CD4-positive, CD25-positive, alpha-beta regulatory T cell (primary cell): Measurements from ENCODE around the gene VTCN1. TPM values are rescaled to one million over a fixed set of nuclear protein-coding genes. Genes with fewer than 3 reads are reported as not detected.
"Not testable (repeated sequence)": the region's sequence is repeated elsewhere in the genome, so short reads cannot be mapped to it uniquely, and the experiment has no call there.

Experiments
- ATAC-seq, 2 donors: fragments of 150-1000 bp; cut with Tn5 transposase; one replicate each; pipeline ENCODE4 v1.10.0; 2021; ENCODE audit warnings: low read depth in 2 of 2, moderate number of reproducible peaks in 2 of 2, moderate library complexity in 1 of 2
- DNase-seq, 3 donors: peaks; one replicate each; pipeline versions ENCODE4 v3.0.0 to v3.0.0-alpha.2; 2012 to 2022; ENCODE audit warnings: mixed read lengths in 1 of 3
- H3K27ac ChIP-seq: one replicate; pipeline ENCODE4 v1.7.0; 2013; ENCODE audit warnings: mild to moderate bottlenecking, low read length; ENCODE audit not compliant: insufficient read depth, poor library complexity, severe bottlenecking
- H3K27me3 ChIP-seq: one replicate; pipeline ENCODE4 v1.7.0; 2013; ENCODE audit warnings: low read length; ENCODE audit not compliant: control insufficient read depth, insufficient read depth
- H3K36me3 ChIP-seq: one replicate; pipeline ENCODE4 v1.7.0; 2013; ENCODE audit warnings: mild to moderate bottlenecking, low read length, moderate library complexity; ENCODE audit not compliant: control insufficient read depth, insufficient read depth
- H3K4me1 ChIP-seq: 2 replicates; pipeline ENCODE4 v1.7.0; 2013; ENCODE audit warnings: mild to moderate bottlenecking, low read length; ENCODE audit not compliant: insufficient read depth, control insufficient read depth, poor library complexity, severe bottlenecking
- H3K4me3 ChIP-seq: one replicate; pipeline ENCODE4 v1.7.0; 2013; ENCODE audit warnings: low read depth, mild to moderate bottlenecking, low read length, moderate library complexity
- H3K9me3 ChIP-seq, 2 experiments: 1 replicate in 1 of 2; 2 replicates in 1 of 2; pipeline ENCODE4 v1.7.0; 2013; ENCODE audit warnings: low read length in 2 of 2, mild to moderate bottlenecking in 1 of 2, moderate library complexity in 1 of 2; ENCODE audit not compliant: control insufficient read depth in 2 of 2
- H3K27ac Mint-ChIP-seq, 3 donors: one replicate each; pipeline ENCODE4 v1.8.0; 2020 to 2022; ENCODE audit warnings: mild to moderate bottlenecking in 3 of 3, mixed read lengths in 3 of 3, moderate library complexity in 2 of 3
- H3K27me3 Mint-ChIP-seq: one replicate; pipeline ENCODE4 v1.8.0; 2022; ENCODE audit warnings: mild to moderate bottlenecking, mixed read lengths
- H3K36me3 Mint-ChIP-seq: one replicate; pipeline ENCODE4 v1.8.0; 2020; ENCODE audit warnings: mixed read lengths
- H3K4me1 Mint-ChIP-seq, 4 donors: one replicate each; pipeline ENCODE4 v1.8.0; 2020 to 2022; ENCODE audit warnings: mixed read lengths in 4 of 4, mild to moderate bottlenecking in 1 of 4
- H3K4me3 Mint-ChIP-seq, 4 donors: one replicate each; pipeline ENCODE4 v1.8.0; 2020 to 2022; ENCODE audit warnings: mild to moderate bottlenecking in 4 of 4, mixed read lengths in 4 of 4, moderate library complexity in 3 of 4
- H3K9me3 Mint-ChIP-seq, 7 donors: one replicate each; pipeline ENCODE4 v1.8.0; 2020 to 2022; ENCODE audit warnings: mixed read lengths in 7 of 7, mild to moderate bottlenecking in 3 of 7, moderate library complexity in 2 of 7
- polyA plus RNA-seq, 4 donors: library from polyadenylated mRNA; unstranded; fragments of 300-500 nt; fragmentation: Illumina TruSeq; gene quantifications; one replicate each; pipeline ENCODE4 v1.2.3, GENCODE V29; 2021
- total RNA-seq: library from RNA; stranded (reverse); gene quantifications from one replicate; pipeline ENCODE4 v1.2.3, GENCODE V29; 2022

The VTCN1 gene
- total RNA-seq (not detected), polyA plus RNA-seq (not detected)

- Mint-ChIP-seq H3K4me1 (no peaks in the 10 kb centered on the region), H3K36me3 (no peaks in the 10 kb centered on the region), H3K9me3 (peaks cover 0 to 2% (median 0%) of the 10 kb centered on the region in 7 donors), H3K27me3 (peaks cover 13% of the 10 kb centered on the region), H3K27ac (no peak within 1 kb of the TSS), H3K4me3 (no peak within 1 kb of the TSS)
- Histone ChIP-seq H3K4me1 (no peaks in the 10 kb centered on the region), H3K36me3 (no peaks in the 10 kb centered on the region), H3K27me3 (peaks cover 2% of the 10 kb centered on the region), H3K27ac (no peak within 1 kb of the TSS), H3K4me3 (no peak within 1 kb of the TSS), H3K9me3 (no peaks in the 10 kb centered on the region)
- ATAC-seq: no peak
- no peak for DNase-seq
These were observed at the start of gene VTCN1 for GRCh38 chr1:117210831-117211261. VTCN1 (minus strand) TSS chr1:117210927; CDS start chr1:117210855, 72 bp downstream.

GRCh38 chr1:117258791-117259190 is 48.1 kb upstream of the VTCN1 start:
- Histone ChIP-seq H3K4me3 (no peak overlapping the region), H3K4me1 (no peaks in the 10 kb centered on the region), H3K36me3 (no peaks in the 10 kb centered on the region), H3K27ac (no peak overlapping the region), H3K9me3 (peaks cover 0 to 4% of the 10 kb centered on the region in 2 experiments), H3K27me3 (peaks cover 5% of the 10 kb centered on the region)
- Mint-ChIP-seq H3K27ac (no peak overlapping the region), H3K4me3 (no peak overlapping the region), H3K36me3 (no peaks in the 10 kb centered on the region), H3K27me3 (peaks cover 14% of the 10 kb centered on the region), H3K9me3 (peaks cover 0 to 11% (median 4%) of the 10 kb centered on the region in 7 donors), H3K4me1 (no peaks in the 10 kb centered on the region)
- no peak for DNase-seq
- ATAC-seq: no peak

- not testable (repeated sequence) for DNase-seq, H3K36me3 ChIP-seq, H3K27ac Mint-ChIP-seq, H3K4me1 ChIP-seq, H3K4me1 Mint-ChIP-seq, H3K9me3 ChIP-seq, H3K36me3 Mint-ChIP-seq, ATAC-seq, H3K4me3 ChIP-seq, H3K27me3 ChIP-seq, H3K27ac ChIP-seq, H3K4me3 Mint-ChIP-seq
- Mint-ChIP-seq H3K27me3 (peaks cover 14% of the 10 kb centered on the region), H3K9me3 (peaks cover 0 to 11% (median 4%) of the 10 kb centered on the region in 7 donors)
These were observed 47.3 kb upstream of the VTCN1 start for GRCh38 chr1:117258075-117258474.

GRCh38 chr1:117257291-117257690 is 46.6 kb upstream of the VTCN1 start:
- H3K4me1 ChIP-seq: no peaks in the 10 kb centered on the region
- Mint-ChIP-seq H3K9me3 (peaks cover 0 to 11% (median 4%) of the 10 kb centered on the region in 7 donors), H3K27ac (no peak overlapping the region), H3K4me3 (no peak overlapping the region), H3K36me3 (no peaks in the 10 kb centered on the region), H3K27me3 (peaks cover 11% of the 10 kb centered on the region), H3K4me1 (no peaks in the 10 kb centered on the region)
- H3K27ac ChIP-seq: no peak overlapping the region
- peaks cover 3% of the 10 kb centered on the region for H3K27me3 ChIP-seq
- no peak overlapping the region for H3K4me3 ChIP-seq
- ATAC-seq (no peak), DNase-seq (no peak)
- H3K9me3 ChIP-seq: peaks cover 0 to 4% of the 10 kb centered on the region in 2 experiments
- H3K36me3 ChIP-seq: no peaks in the 10 kb centered on the region

- DNase-seq (no peak), ATAC-seq (no peak)
- no peak overlapping the region for H3K4me3 Mint-ChIP-seq
- H3K36me3 Mint-ChIP-seq: no peaks in the 10 kb centered on the region
- peaks cover 0 to 1% (median 0%) of the 10 kb centered on the region in 7 donors for H3K9me3 Mint-ChIP-seq
- peaks cover 19% of the 10 kb centered on the region for H3K27me3 Mint-ChIP-seq
- Histone ChIP-seq H3K4me1 (no peaks in the 10 kb centered on the region), H3K36me3 (no peaks in the 10 kb centered on the region), H3K4me3 (no peak overlapping the region), H3K27me3 (peaks cover 5% of the 10 kb centered on the region), H3K9me3 (no peaks in the 10 kb centered on the region), H3K27ac (no peak overlapping the region)
- peaks cover 0 to 2% (median 0%) of the 10 kb centered on the region in 4 donors for H3K4me1 Mint-ChIP-seq
- no peak overlapping the region for H3K27ac Mint-ChIP-seq
These were observed 39.4 kb upstream of the VTCN1 start for GRCh38 chr1:117250061-117250606.

GRCh38 chr1:117244971-117245370 is 34.2 kb upstream of the VTCN1 start:
- Mint-ChIP-seq H3K27me3 (peaks cover 29% of the 10 kb centered on the region), H3K36me3 (no peaks in the 10 kb centered on the region), H3K9me3 (peaks cover 0 to 3% (median 0%) of the 10 kb centered on the region in 7 donors), H3K27ac (no peak overlapping the region), H3K4me1 (peaks cover 0 to 2% (median 0%) of the 10 kb centered on the region in 4 donors), H3K4me3 (no peak overlapping the region)
- ATAC-seq: no peak
- Histone ChIP-seq H3K9me3 (no peaks in the 10 kb centered on the region), H3K27me3 (peaks cover 6% of the 10 kb centered on the region), H3K4me1 (no peaks in the 10 kb centered on the region), H3K4me3 (no peak overlapping the region), H3K36me3 (no peaks in the 10 kb centered on the region), H3K27ac (no peak overlapping the region)
- no peak for DNase-seq

- Histone ChIP-seq H3K9me3 (no peaks in the 10 kb centered on the region), H3K27ac (no peak overlapping the region), H3K27me3 (peaks cover 6% of the 10 kb centered on the region), H3K4me3 (no peak overlapping the region), H3K36me3 (no peaks in the 10 kb centered on the region), H3K4me1 (no peaks in the 10 kb centered on the region)
- Mint-ChIP-seq H3K27ac (no peak overlapping the region), H3K27me3 (peaks cover 29% of the 10 kb centered on the region), H3K4me1 (no peaks in the 10 kb centered on the region), H3K4me3 (no peak overlapping the region), H3K9me3 (peaks cover 0 to 3% (median 0%) of the 10 kb centered on the region in 7 donors), H3K36me3 (no peaks in the 10 kb centered on the region)
- ATAC-seq (no peak), DNase-seq (no peak)
These were observed 33.6 kb upstream of the VTCN1 start for GRCh38 chr1:117244306-117244705.

GRCh38 chr1:117241512-117241911 is 30.8 kb upstream of the VTCN1 start:
- Mint-ChIP-seq H3K9me3 (peaks cover 0 to 5% (median 0%) of the 10 kb centered on the region in 7 donors), H3K4me1 (no peaks in the 10 kb centered on the region), H3K36me3 (no peaks in the 10 kb centered on the region), H3K4me3 (no peak overlapping the region), H3K27ac (no peak overlapping the region), H3K27me3 (peaks cover 33% of the 10 kb centered on the region)
- no peak overlapping the region for H3K27ac ChIP-seq
- H3K36me3 ChIP-seq: no peaks in the 10 kb centered on the region
- ATAC-seq: no peak
- no peaks in the 10 kb centered on the region for H3K4me1 ChIP-seq
- DNase-seq: no peak
- no peaks in the 10 kb centered on the region for H3K9me3 ChIP-seq
- H3K4me3 ChIP-seq: no peak overlapping the region
- peaks cover 4% of the 10 kb centered on the region for H3K27me3 ChIP-seq
